ENCODE data around the gene TBXAS1.

Gene TBXAS1

DNA sequence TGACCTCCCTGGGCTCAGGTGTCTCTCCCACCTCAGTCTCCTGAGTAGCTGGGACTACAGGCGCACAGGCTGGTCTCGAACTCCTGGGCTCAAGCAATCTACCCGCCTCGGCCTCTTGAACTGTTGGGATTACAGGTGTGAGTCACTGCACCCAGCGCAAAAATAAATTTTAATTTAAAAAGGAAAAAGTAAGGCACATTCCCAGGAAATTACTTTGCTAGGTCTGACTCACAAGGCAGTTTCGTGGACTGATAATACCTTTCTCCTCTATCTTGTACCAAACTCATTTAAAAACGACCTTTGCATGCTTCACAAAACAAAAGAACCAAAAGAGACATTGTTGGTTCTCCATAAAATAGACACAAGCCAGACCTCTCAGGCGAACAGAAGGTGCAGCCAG lies 204.0 kb downstream of the TBXAS1 start:
- TF ChIP-seq CTCF (IDR thresholded peaks at IDR 0.05; ENCODE audit: extremely low read depth, missing control alignments) = no peak
- DNase-seq (ENCODE audit: low spot score) = no peak

DNA sequence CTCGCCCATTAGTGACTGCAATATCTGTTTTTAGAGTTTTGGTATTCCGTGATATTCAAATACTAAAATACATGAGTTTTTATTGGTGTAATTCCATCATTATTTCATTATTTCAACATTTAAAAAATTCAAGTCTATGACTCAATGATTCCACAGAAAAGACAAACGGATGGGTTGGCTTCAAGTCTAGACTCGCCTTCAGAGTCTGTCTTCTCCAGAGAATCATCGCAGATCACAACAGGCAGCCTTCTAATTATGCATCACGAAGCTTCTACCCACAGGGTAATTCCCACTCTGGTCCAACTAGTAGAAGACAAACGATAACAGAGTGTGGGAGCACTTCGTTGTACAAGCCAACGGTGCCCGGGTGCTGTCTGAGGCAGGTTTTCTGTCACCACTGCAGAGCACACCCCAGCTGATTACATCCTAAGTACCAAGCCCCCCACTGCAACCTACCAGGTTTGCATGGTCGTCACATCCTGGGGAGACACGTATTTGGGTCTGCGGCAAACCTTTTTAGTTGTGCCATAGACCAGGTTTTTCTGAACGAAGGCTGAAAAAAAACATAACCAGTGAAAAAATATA lies 204.8 kb downstream of the TBXAS1 start:
- TF ChIP-seq CTCF (IDR thresholded peaks at IDR 0.05; ENCODE audit: extremely low read depth, missing control alignments) = no peak
- DNase-seq (ENCODE audit: low spot score) = no peak

GRCh38 chr7:140034421-140034820 lies 205.4 kb downstream of the TBXAS1 start:
- no peak for TF ChIP-seq CTCF (IDR thresholded peaks at IDR 0.05; ENCODE audit: extremely low read depth, missing control alignments)
- DNase-seq (ENCODE audit: low spot score) = no peak

- no peak for TF ChIP-seq CTCF (IDR thresholded peaks at IDR 0.05; ENCODE audit: extremely low read depth, missing control alignments)
- DNase-seq (ENCODE audit: low spot score) = no peak
These were observed 206.5 kb downstream of the TBXAS1 start for GRCh38 chr7:140035400-140036223.

- peak; percentile 19 for DNase-seq (ENCODE audit: low spot score)
- TF ChIP-seq CTCF (IDR thresholded peaks at IDR 0.05; ENCODE audit: extremely low read depth, missing control alignments) = no peak
These were observed 207.3 kb downstream of the TBXAS1 start for GRCh38 chr7:140036224-140036962.

- no peak for DNase-seq (ENCODE audit: low spot score)
- no peak for TF ChIP-seq CTCF (IDR thresholded peaks at IDR 0.05; ENCODE audit: extremely low read depth, missing control alignments)
These were observed 210.0 kb downstream of the TBXAS1 start for GRCh38 chr7:140039066-140039465.

GRCh38 chr7:140039896-140040295 lies 210.8 kb downstream of the TBXAS1 start:
- no peak for DNase-seq (ENCODE audit: low spot score)

More at GRCh38 chr7:140039896-140040295, 210.8 kb downstream of the TBXAS1 start:
- TF ChIP-seq CTCF (IDR thresholded peaks at IDR 0.05; ENCODE audit: extremely low read depth, missing control alignments) = no peak
